ENCODE measurements around the gene DOK1.

Gene DOK1

DNA sequence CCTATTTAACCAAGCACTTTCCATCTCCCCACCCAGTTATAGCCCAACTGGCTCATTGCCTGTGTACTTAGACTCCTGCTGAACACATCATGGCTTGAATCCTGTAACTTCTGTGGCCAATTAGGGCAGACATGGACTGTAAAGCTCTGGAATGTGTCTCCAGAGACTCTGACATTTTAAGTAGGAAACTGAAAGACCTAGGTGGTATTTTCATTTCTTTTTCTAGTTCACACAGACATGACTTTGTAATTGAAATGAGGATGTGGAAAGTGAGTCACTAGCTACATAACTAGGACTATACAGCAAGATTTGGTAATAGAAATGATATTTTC, 12.2 kb downstream of the DOK1 start:
- no peak for DNase-seq (ENCODE audit: low read depth in 2 of 3, low spot score in 1 of 3)

DNA sequence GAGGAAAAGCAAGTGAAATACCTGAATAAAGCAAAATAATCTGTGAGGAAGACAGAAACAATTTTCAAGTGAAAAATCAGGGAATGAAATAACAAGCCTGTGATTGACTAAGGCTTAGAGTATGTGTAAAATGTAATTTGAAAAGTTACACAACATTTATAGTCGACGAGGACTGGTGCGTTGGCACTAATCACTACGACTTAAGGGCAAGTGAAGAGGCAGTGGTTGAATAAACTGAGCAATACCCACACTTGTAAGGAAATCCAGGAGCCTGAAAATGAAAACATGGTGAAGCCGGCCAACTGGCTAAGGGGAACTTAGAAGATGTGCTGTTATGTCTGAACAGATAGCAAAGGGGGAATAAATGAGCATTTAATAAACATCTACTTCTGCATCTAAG, 13.4 kb downstream of the DOK1 start:
- no peak for DNase-seq (ENCODE audit: low read depth in 2 of 3, low spot score in 1 of 3)

DNA sequence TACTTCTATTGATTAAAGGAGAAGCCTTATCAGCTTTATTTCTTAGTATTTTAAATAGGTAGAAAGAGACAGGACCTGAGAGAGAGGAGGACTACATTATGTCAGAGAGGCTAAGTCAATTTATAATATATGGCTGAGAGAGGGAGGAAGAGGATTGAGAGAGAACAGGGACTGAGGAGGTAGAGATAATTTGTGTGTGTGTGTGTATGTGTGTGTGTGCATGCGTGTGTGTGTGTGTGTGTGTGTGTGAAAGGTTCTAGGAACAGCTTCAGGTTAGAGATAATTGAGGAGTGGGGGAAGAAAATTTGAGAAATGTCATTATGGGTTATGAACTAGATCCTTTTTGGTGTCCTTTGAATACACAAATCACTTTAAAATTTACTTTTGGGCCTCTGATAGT, 15.2 kb downstream of the DOK1 start:
- DNase-seq (ENCODE audit: low read depth in 2 of 3, low spot score in 1 of 3), result no peak

DNA sequence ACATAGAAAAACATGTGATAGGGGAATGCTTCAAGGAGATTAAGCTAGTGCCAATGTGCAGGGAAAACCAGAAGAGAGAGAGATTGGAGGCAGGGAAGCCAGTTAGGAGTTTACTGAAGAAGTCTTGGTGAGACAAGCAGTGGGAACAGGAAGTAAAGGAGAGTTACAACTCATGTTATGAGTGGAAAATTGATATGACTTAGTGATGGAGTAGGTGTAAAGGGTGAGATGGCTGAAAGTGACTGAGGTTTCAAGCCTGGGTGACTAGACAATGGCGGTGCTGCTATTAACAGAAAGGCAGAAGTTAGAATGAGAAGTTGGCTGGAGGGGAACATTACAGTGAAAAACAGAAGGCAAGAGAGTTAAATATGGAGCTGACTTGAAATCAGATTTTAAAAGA, 16.5 kb downstream of the DOK1 start:
- no peak for DNase-seq (ENCODE audit: low read depth in 2 of 3, low spot score in 1 of 3)

DNA sequence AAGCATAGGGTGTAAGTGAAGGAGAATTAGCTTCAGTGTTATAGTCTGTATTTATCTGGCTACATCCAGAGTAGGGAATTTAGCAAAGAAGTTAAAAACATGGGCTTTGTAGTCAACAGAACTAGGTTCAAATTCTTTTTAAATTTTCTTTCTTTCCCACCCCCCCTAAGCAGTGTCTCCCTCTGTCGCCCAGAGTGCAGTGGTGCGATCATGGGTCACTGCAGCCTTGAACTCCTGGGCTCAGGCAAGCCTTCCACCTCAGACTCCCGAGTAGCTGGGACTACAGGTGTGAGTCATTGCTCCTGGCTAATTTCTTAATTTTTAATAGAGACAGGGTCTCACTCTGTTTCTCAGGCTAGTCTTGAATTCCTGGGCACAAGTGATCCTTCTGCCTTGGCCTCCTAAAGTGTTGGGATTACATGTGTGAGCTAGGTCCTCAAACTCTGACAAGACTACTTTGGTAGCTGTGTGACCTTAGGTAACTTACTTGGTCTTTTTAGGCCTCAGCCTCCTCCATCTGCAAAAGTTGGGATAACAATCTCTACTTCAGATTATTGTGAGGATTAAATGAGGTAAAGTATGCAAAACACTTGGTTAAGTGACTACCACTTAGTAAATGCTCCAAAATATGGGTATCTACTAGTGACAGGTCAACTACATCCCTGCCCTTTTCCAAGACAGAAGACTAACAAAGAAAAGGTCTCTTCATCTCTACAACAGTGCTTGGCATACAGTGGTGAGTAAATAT, 17.8 kb downstream of the DOK1 start:
- DNase-seq (ENCODE audit: low read depth in 2 of 3, low spot score in 1 of 3), result no peak

DNA sequence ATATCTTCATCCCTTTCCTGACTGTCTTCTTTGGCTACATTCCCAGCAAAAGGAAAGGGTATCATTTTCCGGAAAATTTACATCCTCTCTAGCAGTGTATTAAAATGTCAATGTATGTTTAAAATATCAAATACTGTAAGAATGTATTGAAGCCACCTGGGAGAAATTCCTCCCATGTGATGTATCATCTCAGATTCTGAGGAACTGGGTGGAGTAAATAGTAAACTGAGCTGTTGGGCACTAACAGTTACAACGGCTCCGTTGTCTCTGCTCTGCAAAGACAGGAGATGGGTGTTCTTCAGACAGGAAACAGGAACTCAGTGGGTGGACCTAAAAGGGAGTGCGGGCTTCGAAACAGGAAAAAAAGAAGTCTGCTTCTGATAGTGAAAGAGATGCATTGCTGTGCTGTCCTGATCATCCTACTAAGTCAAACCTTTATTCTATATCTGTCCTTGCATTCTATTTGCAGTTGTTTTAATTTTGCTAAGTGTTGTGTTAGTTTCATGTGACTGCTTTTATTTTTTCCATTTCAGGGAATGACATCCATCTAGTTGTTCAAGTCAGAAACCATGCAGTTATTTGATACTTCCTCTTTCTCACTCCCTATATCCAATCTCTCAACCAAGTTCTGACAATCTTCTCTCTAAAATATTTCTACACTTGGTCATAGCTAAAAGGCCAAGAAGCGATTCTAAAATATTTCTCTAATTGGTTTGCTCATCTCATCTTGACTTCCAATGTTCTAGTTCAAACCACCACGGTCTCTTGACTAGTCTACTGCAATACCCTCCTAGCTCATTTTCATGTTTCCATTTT, 19.4 kb downstream of the DOK1 start:
- DNase-seq (ENCODE audit: low read depth in 2 of 3, low spot score in 1 of 3), result peak in 1 of 3 donors; percentile 33

DNA sequence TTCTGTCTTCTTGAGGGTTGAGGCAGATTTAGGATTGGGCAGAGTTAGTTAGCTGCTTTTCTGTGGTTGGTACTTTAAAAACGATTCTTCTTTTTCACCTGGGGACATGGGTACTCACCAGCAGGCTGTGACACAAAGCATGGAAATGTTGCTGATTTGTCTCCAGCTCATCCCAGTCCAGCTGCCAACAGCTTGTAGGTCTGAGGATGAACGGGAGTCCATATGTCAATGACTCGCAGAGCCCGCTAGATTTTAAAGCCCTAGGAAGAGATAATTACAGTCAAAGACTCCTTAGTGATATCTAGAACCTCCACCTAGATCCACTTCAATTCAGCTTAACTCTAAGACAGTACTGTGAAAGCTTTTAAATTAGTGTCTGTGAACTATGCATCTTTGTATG, 20.8 kb downstream of the DOK1 start:
- no peak for DNase-seq (ENCODE audit: low read depth in 2 of 3, low spot score in 1 of 3)

DNA sequence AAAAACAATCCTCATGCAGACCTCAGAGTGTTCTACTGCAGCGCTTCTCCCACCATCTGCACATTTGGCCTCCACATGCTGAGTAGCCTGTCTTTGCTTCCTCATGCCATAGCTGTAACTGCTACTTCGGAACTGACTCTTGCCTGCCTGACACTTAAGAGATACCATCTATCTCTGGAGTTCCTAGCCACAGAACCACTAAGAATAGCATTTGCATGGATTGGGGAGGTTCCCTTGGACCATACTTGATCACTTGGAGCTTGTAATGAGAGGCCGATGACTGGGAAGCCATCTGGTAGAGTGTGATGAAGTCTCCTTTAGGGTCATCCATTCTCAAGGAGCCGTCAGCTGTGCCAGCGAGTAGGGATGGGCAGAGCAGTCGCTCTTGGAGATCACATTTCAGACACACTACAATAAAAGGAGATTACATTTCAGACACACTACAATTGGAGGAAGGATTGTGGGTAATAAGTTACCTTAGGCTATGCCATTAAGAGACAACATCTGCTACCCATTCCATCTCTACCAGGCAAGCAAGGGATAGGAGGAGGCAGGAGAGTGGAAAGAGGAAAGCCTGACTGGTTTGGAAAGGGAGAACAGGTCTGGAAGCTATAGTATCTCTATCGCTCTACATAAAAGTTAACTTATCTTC, 21.8 kb downstream of the DOK1 start:
- DNase-seq (ENCODE audit: low read depth in 2 of 3, low spot score in 1 of 3), result no peak

DNA sequence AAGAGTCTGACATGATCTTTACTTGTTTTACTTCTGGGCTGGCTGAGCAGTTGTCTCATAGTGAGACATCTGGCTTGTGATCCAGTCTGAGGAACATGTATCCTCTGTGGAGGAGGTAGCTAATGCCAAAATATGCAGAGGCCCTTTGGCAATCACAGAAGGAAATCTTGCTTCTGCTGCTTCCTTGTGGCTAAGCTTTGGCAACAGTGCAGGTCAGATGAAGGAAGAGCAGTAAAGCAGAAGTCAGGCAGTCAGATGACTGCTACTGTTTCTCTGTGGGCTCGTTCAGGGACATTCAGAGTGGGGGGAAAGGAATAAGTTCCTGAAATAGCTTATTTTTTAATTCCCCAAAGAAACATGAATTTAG, 22.3 kb downstream of the DOK1 start:
- no peak for DNase-seq (ENCODE audit: low read depth in 2 of 3, low spot score in 1 of 3)

DNA sequence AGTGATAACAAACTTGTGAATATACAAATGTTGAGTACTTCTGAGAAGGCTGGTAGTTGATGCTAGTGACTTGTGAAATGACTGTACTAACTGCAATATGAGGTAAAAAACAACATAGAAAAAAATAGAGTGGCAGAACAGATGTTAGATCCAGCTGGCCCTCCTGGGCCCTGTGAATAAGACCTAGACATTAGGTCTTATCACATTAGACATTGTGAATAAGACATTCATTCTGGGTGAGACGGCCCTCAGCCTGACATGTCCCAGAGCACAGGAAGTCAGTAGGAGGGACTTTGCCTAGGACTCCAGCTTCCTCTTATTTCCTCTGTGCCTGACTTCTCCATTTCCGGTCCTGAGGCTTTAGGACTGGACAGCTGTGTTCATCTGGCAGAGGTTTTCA, 22.9 kb downstream of the DOK1 start:
- DNase-seq (ENCODE audit: low read depth in 2 of 3, low spot score in 1 of 3), result no peak

DNA sequence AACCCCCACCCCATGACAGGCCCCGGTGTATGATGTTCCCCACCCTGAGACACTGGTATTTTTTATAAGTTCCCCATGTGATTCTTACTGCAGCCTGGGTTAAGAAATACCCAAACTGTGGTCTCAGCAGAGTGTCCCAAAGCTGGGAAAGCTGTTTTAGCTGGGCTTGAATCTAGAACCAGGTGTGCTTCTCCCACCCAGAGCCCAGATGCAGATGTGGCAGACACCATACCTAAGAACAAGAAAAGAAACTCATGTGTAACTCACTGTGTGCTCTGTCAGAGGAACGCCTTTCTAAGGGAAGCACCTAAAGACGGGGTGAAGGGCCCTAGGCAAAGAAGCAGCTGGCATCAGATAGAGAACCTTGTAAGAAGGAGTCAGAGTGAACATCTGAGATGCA, 23.9 kb downstream of the DOK1 start:
- no peak for DNase-seq (ENCODE audit: low read depth in 2 of 3, low spot score in 1 of 3)

DNA sequence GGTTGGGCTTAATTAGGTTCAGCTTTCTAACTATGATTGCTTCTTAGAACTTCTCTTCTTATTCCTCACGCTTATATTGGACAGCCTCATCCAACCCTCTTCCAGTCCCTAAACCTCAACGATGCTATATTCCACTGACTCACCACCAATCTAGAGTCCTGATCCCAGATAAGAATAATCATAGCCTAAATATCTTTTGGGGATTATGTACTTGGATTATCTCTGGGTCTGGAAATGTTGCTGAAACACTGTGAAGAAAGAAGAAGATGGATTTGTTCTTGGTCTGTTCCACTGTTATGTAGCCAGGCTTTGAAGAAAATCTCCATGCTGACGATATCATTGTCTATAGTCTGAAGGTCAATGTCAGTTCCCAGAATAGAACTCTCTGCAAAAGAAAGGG, 26.9 kb downstream of the DOK1 start:
- DNase-seq (ENCODE audit: low read depth in 2 of 3, low spot score in 1 of 3), result no peak

DNA sequence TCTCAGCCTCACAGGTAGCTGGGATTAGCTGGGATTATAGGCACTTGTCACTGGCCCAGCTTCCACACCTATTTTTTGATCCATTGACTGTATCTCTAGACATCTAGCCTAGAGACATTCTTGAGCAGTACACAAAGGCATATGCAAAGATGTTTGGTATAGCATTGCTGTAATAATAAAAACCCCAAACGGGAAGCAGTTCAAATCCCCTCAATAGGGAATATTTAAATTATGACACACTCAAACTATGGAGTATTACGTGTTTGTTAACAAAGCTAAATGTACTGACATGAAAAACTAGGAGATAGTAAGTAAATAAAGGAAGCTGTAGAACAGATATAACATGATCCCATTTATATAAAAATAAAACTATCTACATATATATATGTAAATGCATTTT, 27.7 kb downstream of the DOK1 start:
- DNase-seq (ENCODE audit: low read depth in 2 of 3, low spot score in 1 of 3), result no peak

DNA sequence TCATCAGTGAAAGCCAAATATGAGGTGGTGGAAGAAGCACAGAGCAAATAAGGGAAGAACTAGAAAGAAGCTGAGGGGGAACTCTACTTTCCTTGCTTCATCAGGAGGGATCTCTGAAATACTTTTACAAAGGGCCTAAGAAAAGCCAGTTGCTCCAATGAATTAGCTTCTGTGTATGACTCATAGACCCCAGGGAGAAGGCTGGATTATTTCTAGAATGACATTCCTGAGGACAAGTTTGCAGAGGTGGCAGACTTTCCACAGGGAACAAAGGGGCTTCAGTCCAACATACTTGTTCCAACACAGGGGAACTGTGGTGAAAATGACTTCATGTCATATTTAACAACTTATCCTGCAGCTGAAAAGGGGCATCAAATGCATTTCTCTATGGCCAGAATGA, 29.0 kb downstream of the DOK1 start:
- DNase-seq (ENCODE audit: low read depth in 2 of 3, low spot score in 1 of 3), result no peak

DNA sequence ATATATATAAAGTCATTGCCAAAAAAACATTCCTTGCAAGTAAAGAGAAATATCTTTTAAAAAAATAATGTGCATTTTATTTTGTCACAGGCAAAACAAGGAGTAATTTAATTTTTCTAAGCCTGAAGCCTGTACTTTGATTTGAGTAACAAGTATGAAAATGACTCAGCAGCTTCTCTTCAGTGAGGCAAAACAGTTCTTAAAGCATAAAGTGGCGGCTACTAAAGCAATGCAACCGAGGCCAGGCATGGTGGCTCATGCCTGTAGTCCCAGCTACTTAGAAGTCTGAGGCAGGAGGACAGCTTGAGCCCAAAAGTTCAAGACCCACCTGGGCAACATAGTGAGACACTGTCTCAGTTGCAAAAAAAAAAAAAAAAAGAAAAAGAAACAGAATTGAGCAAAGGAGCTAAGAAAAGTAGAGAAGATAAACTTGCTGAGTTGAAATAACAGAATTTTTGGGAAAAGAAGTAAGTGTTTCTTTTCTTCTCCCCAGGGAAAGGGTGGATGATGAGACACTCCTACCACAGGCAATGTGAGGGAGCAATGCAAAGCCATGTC, 29.6 kb downstream of the DOK1 start:
- peak in 1 of 3 donors; percentile 16 for DNase-seq (ENCODE audit: low read depth in 2 of 3, low spot score in 1 of 3)

DNA sequence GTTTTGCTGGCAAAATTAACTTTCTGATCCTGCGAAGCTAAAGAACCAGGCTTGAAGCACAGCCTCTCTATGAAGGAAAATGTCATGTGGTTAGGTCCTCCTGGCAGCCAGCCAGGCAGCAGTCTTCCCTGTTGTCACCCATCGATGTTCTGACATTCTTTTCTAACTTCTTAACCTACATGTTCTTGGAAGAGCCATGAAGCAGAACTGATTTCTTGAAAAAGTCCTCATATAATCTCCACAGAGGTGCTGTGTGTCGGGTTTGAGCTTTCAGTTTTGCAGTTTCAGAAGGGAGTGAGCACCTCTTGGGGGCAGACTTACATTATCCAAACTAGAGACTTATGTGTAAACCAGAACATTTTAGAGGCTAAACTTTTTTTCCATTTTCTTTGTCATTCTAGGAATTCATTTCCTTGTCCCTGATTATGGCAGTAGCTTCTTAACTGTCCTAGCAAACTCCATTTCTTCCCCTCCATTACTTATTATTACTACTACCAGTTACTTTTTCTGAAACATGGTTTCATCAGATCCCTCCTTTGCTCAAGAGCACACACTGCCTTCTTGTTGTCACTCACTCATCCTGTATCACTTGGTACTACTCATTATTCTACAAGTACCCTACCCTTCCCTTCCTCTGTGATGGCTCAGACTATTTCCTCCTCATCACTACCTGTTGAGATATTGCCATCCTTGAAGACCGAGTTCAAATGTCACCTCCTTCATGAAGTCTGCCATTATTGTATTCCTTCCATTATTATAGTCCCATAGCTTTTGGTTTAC, 31.1 kb downstream of the DOK1 start:
- no peak for DNase-seq (ENCODE audit: low read depth in 2 of 3, low spot score in 1 of 3)

DNA sequence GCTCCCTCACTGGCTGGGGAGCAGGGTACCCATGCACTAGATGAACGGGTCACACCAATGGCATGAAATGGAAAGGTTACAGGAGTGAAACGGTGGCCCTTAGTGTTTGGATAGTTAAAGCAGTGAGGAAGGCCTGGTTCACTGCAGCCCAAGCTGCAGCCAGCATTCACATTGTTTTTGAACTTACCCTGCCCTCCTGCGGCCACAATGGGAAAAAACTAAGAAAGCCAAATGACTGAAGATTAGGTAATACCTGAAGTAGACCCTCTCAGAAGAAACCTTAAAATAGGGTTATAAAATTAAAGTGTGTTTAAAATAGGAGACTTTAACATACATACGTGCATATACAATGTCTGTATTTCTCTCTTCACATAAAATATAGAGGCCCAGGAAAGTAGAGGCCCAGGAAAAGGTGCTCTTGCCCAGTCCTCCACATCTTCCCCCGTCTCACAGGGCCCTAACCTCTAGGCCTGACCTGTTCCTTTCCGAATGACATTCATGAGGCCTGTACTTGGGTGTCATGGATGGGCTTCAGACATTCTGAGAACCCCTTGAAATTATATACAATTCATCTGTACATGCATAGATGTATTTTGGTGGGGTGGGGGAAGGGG, 33.3 kb downstream of the DOK1 start:
- peak; percentile 16 to 59 (median 27) for DNase-seq (ENCODE audit: low read depth in 2 of 3, low spot score in 1 of 3)

DNA sequence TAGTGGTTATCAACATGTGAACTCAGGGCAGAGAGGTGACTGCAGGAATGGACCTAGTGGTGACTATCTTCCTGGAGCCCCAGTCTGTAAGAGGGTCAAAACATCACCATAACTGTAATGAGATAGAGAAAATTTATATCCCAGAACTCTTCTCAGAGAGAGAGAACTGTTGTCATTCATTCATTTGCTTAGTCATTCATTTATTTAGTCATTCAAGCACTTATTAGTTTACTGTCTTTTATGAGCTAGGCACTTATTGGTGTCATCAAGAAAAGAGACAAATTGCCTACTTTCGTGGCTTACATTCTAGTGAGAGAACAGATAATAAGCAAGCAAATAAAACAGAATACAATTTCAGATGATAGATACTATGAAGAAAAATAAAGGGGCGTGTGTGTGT, 34.1 kb downstream of the DOK1 start:
- DNase-seq (ENCODE audit: low read depth in 2 of 3, low spot score in 1 of 3), result no peak

DNA sequence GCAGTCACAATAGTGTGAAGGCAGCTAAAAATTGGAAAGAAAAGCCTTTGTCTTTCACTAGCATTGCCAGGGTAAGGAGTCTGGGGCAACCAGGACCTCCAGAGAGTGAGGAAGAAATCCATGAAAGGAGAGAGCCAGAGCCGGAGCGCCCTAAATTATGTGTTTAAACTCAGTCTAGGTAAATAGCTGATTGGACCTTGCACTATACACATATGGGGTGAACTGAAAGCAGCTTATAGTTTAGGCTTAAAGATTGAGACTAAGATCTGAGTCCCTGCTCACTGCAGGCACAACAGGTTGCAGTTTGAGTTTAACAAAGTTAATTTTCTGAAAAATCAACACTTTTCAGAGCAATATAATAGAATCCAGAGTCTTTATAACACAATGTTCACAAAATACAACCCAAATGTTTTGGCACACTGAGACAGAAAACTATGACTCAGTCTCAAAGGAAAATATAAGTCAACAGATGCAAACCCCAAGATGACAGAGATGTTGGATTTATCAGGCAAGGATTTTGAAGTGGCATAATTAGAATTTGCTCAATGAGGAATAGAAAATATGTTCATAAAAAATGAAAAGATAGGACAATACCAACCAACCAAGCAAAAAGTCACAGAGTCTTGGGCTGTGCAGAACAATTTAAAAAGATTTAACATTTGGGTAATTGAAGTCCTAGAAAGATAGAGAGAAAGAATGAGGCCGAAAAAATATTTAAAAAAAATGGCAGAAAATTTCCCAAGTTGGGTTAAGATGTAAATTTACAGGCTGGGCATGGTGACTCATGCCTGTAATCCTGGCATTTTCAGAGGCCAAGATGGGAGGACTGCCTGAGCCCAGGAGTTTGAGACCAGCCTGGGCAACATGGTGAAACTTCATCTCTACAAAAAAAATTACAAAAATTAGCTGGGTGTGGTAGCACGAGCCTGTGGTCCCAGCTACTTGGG, 39.6 kb downstream of the DOK1 start:
- DNase-seq (ENCODE audit: low read depth in 2 of 3, low spot score in 1 of 3), result no peak

DNA sequence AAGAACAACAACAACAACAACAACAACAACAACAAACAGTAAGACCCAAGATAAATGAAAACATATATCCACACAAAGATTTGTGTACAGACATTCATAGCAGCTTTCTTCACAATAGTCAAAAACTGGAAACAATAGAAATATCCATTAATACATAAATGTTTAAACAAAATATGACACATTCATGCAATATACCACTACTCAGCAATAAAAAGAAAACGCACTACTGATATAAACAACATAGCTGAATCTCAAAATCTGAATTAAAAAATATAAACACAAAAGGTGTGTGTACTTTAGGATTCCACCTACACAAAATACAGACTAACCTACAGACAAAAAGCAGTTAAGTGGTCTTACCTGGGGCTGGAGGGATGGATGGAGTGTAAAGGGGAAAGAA, 42.1 kb downstream of the DOK1 start:
- no peak for DNase-seq (ENCODE audit: low read depth in 2 of 3, low spot score in 1 of 3)

Data from stimulated activated CD4-positive, alpha-beta T cell treated with anti-CD3 and anti-CD28 coated beads, Interleukin-12 subunit alpha, Interleukin-12 subunit beta, amount 100 ng/mL, for 48 hours (primary cell).